GM23248 (cell line): ENCODE data around the gene CALN1.

ENCODE experiments used
- EZH2 ChIP-seq: fragments of 200-600 bp; sonication (generic); IDR thresholded peaks from 2 replicates; pipeline ENCODE4 v1.6.1; 2018; ENCODE audit warnings: antibody characterized with exemption, mild to moderate bottlenecking; ENCODE audit not compliant: insufficient read depth, poor library complexity, severe bottlenecking
- EZH2phosphoT487 ChIP-seq: fragments of 200-600 bp; sonication (generic); IDR thresholded peaks from 2 replicates; pipeline ENCODE4 v1.6.1; 2018; ENCODE audit warnings: antibody characterized with exemption, moderate library complexity, mild to moderate bottlenecking, low read depth; ENCODE audit not compliant: insufficient read depth

GRCh38 chr7:72292118-72292517 is 120.0 kb downstream of the CALN1 start:
- no peak for TF ChIP-seq EZH2
- no peak for TF ChIP-seq EZH2phosphoT487
